Adipose tissue (tissue), 3 donors: ENCODE results near the gene ASMTL. TPM values are rescaled to one million over a fixed set of nuclear protein-coding genes. Genes with fewer than 3 reads are reported as not detected.
"Not testable (repeated sequence)": the region's sequence is repeated elsewhere in the genome, so short reads cannot be mapped to it uniquely, and the experiment has no call there.

Experiments
- H3K27ac ChIP-seq: one replicate; pipeline ENCODE4 v1.5.1; 2013; ENCODE audit warnings: low read depth, low read length
- WGBS, 3 donors: extraction: QIAGEN DNeasy Blood & Tissue Kit; methylation state at CpG; one replicate each; pipeline ENCODE4 v1.1.7; 2013; 5-methylcytosine and 5-hydroxymethylcytosine counted together
- polyA plus RNA-seq, 3 donors: library from polyadenylated mRNA; stranded (reverse); fragments of 200-250 nt; gene quantifications; one replicate each; pipeline ENCODE4 v1.2.3, GENCODE V29; 2013
- donor health status: healthy with polysubstance abuse.
- donor health status: Bipolar disorder and iron deficiency.
- donor health status: healthy.

ASMTL gene
- polyA plus RNA-seq, 3 donors: 20.2 to 35.2 (median 22.3) TPM

DNA sequence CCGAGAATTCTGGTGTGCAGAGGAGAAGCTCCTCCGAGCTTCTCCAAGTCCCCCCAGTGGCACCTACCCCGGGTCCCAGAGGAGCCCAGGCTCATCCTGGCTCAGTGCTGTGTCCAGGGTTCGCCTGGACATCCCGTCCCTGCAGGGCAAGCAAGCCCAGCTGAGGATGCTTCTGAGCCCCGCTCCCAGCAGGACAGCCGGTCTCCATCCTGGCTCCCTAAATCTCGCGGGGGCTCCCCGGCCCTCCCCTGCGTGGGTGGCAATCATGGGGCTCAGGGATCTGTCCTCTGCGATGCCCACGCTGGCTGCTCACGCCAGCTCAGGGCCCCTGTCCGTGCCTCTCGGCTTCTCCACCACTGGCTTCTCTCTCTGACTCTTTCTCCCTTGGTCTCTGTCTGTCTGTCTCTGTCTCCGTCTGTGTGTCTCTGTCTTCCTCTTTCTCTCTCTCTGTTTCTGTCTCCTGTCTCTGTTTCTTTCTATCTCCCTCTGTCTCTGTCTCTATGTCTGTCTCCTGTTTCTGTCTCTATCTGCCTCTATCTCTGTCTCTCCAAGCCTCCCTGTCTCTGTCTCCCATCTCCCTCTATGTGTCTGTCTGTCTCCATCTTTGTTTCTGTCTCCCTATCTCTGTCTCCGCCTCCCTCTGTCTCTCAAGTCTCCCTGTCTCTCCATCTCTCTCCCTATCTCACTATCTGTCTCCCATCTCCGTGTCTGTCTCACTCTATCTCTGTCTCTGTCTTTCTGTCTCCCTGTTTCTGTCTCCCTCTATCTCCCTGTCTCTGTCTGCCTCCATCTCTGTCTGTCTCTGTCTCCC lies 33.0 kb downstream of the ASMTL start:
- WGBS, 3 donors: 92 to 93% (median 92%) methylated on average over 18 to 19 of the region's 19 CpGs

GRCh38 chrX:1418901-1419544 lies 33.7 kb downstream of the ASMTL start:
- H3K27ac ChIP-seq: no peak overlapping the region
- WGBS, 3 donors: 94 to 96% (median 95%) methylated on average over 29 of the region's 29 CpGs

More for the DNA sequence above, 33.0 kb downstream of the ASMTL start:
- no peak overlapping the region for H3K27ac ChIP-seq

DNA sequence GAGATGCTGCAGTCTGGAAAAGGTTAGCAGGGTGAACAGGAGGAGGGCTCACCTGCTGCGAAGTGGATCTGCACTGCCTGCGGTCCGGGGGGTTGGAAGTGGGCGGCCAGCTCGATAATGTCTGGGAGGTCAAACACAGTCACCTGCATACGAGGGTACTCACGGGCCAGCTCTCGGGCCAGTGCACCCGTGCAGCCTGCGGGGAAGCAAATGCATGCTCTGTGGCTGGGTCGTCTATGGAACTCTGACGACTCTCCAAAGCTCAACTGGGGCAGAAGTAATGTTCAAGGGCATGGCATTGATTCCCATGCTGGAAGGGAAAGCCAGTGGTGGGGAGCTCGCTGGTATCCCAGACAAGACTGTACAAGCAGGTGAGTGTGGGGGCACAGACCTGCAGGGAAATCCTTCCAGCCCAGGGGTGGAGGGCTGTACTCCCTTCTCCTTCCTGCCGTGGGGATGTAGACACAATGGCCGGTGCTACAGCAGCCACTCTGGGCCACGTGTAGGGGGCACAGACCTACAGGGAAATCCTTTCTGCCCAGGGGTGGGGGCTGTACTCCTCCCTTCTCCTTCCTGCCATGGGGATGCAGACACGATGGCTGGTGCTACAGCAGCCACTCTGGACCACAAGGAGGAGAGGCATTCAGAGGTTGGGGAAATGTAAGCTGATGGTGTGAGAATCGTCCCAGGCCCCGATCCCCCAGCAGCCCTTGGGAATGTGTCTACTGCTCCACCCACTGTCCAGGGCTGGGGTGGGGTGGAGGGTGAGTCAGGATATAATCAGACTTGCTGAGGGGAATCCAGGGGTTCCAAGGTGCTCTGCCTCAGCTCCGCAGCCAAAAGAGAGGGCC lies 34.6 kb downstream of the ASMTL start:
- WGBS, 3 donors: 91 to 97% (median 96%) methylated on average over 19 to 20 of the region's 20 CpGs
- no peak overlapping the region for H3K27ac ChIP-seq

DNA sequence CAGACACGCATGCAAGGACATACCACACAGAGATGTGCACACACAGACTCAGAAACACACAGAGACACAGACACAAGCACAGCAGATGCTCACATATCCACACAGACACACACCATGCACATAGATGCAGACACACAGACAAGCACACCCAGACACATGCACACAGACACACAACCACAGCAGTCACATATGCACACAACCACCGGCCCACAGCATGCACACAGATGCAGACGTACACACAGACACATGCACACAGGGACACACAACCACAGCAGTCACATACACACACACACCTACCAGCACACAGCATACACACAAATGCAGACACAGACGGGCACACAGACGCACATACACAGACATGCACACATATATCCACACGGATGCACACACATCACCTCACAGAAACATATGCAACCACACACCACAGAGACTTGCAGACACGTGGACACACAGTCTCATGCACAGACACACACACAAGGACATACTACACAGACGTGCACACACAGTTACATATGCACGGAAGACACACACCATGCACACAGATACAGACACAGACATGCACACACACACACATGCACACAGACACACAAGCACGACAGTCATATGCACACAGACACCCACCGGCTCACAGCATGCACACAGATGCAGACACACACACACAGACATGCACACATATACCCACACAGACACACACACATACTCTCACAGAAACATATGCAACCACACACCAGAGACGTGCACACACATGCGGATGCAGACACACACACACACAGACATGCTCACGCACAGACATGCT lies 35.5 kb downstream of the ASMTL start:
- H3K27ac ChIP-seq: no peak overlapping the region
- 71 to 91% (median 76%) methylated on average over 14 of the region's 14 CpGs for WGBS, 3 donors

DNA sequence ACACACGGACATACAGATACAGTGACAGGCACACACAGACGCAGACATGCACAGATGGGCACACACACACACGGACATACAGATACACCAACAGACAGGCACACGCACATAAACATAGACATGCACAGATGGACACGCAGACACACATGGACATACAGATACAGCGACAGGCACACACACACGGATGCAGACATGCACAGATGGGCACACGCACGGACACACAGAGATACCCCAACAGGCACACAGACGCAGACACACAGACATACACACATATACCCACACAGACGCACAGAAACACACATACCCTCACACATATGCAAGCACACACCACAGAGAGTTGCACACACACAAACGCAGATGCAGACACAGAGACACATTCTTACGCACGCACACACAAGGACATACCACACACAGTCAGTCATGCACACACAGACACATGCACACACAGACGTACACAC lies 36.4 kb downstream of the ASMTL start:
- H3K27ac ChIP-seq: no peak overlapping the region
- 70 to 82% (median 73%) methylated on average over 15 of the region's 15 CpGs for WGBS, 3 donors

DNA sequence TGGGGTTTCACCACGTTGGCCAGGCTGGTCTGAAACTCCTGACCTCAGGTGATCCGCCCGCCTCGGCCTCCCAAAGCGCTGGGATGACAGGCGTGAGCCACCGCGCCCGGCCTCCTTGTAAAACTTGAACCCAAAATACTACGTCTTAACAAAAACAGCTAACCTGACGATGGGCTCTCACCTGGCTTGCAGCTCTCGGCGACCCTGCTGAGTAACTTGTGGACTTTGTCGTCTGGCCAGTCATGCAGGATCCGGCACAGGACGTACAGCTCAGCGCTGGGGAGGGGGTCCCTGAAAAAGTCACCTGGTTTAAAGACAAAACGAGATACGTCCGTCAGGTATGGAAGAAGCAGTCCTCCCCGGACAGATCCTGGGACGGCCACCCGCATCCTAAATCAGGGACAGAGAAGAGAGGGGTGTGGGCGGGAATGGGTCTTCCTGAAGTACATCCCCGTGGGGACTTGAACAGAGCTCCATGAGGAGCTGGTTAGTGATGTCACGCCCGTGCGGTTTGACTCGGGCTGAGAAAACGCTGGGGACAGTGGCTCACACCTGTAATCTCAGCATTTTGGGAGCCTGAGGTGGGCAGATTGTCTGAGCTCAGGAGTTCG lies 40.1 kb downstream of the ASMTL start:
- WGBS, 3 donors: 90 to 94% (median 92%) methylated on average over 30 to 31 of the region's 31 CpGs
- H3K27ac ChIP-seq: no peak overlapping the region

DNA sequence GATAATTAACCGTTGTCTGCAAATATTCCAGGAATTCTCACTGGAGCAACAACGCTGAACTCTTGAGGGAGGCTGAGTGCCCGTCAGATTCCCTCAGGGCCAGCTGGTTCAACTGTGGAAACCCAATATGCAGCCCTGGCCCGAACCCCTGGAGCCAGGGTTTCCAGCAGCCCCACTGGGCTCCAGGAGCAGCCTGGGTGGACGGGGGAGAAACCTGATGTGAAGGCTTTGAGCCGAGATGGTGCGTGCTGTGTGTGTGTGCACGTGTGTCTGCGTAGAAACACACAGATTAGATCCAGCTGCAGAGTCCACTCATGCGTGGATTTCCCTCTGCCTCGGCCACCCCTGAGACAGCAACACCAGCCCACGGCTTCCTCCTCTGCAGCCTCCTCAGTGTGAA lies 41.4 kb downstream of the ASMTL start:
- no peak overlapping the region for H3K27ac ChIP-seq
- 77 to 86% (median 86%) methylated on average over 12 of the region's 12 CpGs for WGBS, 3 donors

- no peak overlapping the region for H3K27ac ChIP-seq
These were observed 45.7 kb downstream of the ASMTL start for GRCh38 chrX:1407035-1407434.

- H3K27ac ChIP-seq: not testable (repeated sequence)
- WGBS, 3 donors: 98 to 99% (median 98%) methylated on average over 2 of the region's 2 CpGs
These were observed 46.9 kb downstream of the ASMTL start for GRCh38 chrX:1405769-1406168.

DNA sequence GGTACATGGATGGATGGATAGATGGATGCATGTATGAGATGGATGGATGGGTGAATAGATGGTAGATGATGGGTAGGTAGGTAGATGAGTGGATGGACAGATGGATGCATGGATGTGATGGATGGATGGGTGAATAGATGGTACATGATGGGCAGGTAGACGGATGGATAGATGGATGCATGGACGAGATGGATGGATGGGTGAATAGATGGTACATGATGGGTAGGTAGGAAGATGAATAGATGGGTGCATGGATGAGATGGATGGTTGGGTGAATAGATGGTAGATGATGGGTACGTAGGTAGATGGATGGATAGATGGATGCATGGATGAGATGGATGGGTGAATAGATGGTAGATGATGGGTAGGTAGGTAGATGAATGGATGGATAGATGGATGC lies 48.8 kb downstream of the ASMTL start:
- H3K27ac ChIP-seq: not testable (repeated sequence)
- WGBS, 3 donors: 95 to 100% (median 99%) methylated on average over 3 of the region's 3 CpGs

- H3K27ac ChIP-seq: no peak overlapping the region
- 95 to 99% (median 98%) methylated on average over 10 of the region's 10 CpGs for WGBS, 3 donors
These were observed 49.5 kb downstream of the ASMTL start for GRCh38 chrX:1403228-1403627.

GRCh38 chrX:1401611-1402430 lies 50.9 kb downstream of the ASMTL start:
- no peak overlapping the region for H3K27ac ChIP-seq
- 91 to 92% (median 91%) methylated on average over 29 to 30 of the region's 30 CpGs for WGBS, 3 donors

DNA sequence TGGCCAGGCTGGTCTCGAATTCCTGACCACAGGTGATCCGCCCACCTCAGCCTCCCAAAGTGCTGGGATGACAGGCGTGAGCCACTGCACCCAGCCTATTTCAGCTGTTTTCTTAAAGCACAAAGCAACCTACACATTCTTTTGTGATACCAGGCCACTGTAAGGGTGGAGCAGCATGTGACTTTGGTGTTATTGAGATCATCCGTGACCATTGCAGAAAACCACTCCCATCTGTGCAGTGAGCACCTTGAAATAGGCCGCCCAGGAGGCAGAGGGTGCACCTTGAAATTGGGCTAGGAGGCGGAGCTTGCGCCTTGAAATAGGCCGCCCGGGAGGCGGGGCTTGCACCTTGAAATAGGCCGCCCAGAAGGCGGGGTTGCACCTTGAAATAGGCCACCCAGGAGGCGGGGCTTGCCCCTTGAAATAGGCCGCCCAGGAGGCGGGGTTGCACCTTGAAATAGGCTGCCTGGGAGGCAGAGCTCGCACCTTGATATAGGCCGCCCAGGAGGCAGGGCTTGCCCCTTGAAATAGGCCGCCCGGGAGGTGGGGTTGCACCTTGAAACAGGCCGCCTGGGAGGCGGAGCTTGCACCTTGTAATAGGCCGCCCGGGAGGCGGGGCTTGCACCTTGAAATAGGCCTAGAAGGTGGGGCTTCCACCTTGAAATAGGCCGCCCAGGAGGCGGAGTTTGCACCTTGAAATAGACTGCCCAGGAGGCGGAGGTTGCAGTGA lies 51.8 kb downstream of the ASMTL start:
- 76 to 92% (median 90%) methylated on average over 27 of the region's 27 CpGs for WGBS, 3 donors
- H3K27ac ChIP-seq: no peak overlapping the region

DNA sequence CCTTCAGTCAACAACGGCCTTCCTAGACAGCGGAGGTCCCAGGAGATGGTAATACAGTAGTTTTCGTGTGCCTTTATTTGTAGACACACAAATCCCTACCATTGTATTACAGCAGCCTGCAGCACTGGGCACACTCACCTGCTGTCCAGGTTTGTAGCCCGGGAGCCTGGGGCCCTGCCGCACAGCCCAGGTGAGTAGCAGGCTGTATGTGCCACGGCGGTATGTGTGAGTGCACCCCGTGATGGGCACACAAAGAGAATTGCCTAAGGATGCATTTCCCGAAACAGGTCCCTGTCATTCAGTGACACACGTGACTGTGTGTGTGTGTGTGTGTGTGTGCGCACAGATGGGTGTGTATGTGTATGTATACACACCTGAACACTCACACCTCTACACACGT lies 52.7 kb downstream of the ASMTL start:
- WGBS, 3 donors: 83 to 97% (median 95%) methylated on average over 12 of the region's 12 CpGs
- H3K27ac ChIP-seq: no peak overlapping the region

DNA sequence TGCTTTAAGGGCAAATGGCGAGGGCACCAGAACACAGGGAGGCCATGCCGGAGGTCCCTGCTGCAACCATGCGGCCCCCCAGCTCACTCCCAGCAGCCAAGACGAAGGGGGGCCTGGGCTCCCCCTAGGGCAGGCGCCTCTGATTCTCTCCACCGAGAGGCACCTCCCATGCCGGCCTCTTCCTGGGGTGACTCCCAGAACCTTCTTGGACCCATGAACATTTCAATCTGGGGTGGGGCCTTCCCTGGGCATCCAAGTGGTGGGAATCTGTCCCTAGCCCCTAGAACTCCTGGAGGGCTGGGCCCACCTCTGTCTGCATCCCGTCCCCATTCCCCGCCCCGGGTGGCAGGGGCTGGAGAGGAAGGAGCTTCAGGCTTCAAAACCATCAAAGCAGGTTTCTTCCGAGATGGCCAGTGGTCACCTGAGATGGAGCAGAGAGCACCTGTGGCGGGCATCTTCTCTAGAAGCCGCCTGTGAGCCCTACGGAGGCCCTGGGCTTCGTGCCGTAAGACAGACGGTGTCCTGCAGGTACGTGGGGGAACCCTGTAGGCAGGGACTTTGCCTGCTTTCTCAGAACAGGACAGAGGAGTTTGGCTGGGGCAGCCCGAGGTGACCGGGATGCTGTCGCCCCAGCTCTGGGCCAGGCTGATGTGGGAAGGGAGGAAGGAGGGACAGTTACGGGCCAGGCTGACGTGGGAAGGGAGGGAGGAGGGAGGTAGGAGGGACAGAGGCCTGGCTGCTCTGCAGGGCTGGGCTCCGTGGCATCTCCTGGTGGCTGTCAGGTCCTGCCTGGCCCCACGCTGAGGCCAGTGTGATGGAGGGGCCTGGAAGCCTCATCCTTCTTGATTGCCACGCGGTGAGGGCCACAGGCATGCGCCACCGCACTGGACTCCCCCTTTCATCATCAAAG lies 54.0 kb downstream of the ASMTL start:
- H3K27ac ChIP-seq: no peak overlapping the region
- WGBS, 3 donors: 86 to 91% (median 89%) methylated on average over 28 to 29 of the region's 29 CpGs
